SU-DHL-6 (cell line): ENCODE data around the gene HLA-DPB1.
A peak's percentile ranks its signal among the peaks of the same experiment; 100 is the strongest.

Source experiments
- H2AFZ ChIP-seq: fragments of 200-600 bp; sonication (generic); 2 replicates; pipeline ENCODE4 v1.6.1; 2014; ENCODE audit warnings: low read depth, mild to moderate bottlenecking, moderate library complexity, mixed read lengths, antibody characterized with exemption, low read length; ENCODE audit not compliant: severe bottlenecking
- H3F3A ChIP-seq: fragments of 200-600 bp; shearing (Covaris generic); 2 replicates; pipeline ENCODE4 v1.6.0; 2016; ENCODE audit warnings: antibody characterized with exemption, mild to moderate bottlenecking; ENCODE audit not compliant: insufficient read depth
- H3K27ac ChIP-seq: fragments of 200-600 bp; sonication (generic); 2 replicates; pipeline ENCODE4 v1.5.1; 2016; ENCODE audit warnings: low read depth, mild to moderate bottlenecking, low read length, moderate library complexity, mixed read lengths
- H3K27me3 ChIP-seq: fragments of 200-600 bp; sonication (generic), shearing (Covaris generic); 2 replicates; pipeline ENCODE4 v1.6.0; 2014; ENCODE audit warnings: mild to moderate bottlenecking, low read length
- H3K36me3 ChIP-seq: fragments of 200-600 bp; sonication (generic); 2 replicates; pipeline ENCODE4 v1.6.1; 2014; ENCODE audit warnings: mild to moderate bottlenecking, low read length, mixed read lengths
- H3K4me2 ChIP-seq: fragments of 300-600, 200-600 bp; shearing (Covaris generic), sonication (generic); 2 replicates; pipeline ENCODE4 v1.6.0; 2014; ENCODE audit warnings: low read length, low read depth, mild to moderate bottlenecking; ENCODE audit not compliant: poor library complexity, severe bottlenecking
- H3K4me3 ChIP-seq: fragments of 200-600 bp; sonication (generic); 2 replicates; pipeline ENCODE4 v1.5.1; 2014; ENCODE audit warnings: antibody characterized with exemption, low read length, mild to moderate bottlenecking, mixed read lengths; ENCODE audit not compliant: insufficient read depth, poor library complexity, severe bottlenecking
- H3K79me2 ChIP-seq: fragments of 200-600 bp; sonication (generic); 2 replicates; pipeline ENCODE4 v1.6.1; 2014; ENCODE audit warnings: mild to moderate bottlenecking, low read length, moderate library complexity; ENCODE audit not compliant: insufficient read depth
- H3K9ac ChIP-seq: fragments of 200-600 bp; sonication (generic); 2 replicates; pipeline ENCODE4 v1.7.0; 2014; ENCODE audit warnings: mild to moderate bottlenecking, low read length
- H3K9me2 ChIP-seq: fragments of 200-600 bp; sonication (generic); replicated peaks from 2 replicates; pipeline ENCODE4 v1.6.1; 2014; ENCODE audit warnings: low read length; ENCODE audit not compliant: insufficient read depth
- H3K9me3 ChIP-seq: fragments of 200-600 bp; sonication (generic); 2 replicates; pipeline ENCODE4 v1.6.1; 2014; ENCODE audit warnings: low read length, mixed read lengths; ENCODE audit not compliant: insufficient read depth
- H4K20me1 ChIP-seq: fragments of 200-600 bp; sonication (generic); 2 replicates; pipeline ENCODE4 v1.6.1; 2014; ENCODE audit warnings: low read depth, mild to moderate bottlenecking, antibody characterized with exemption, low read length, moderate library complexity, mixed read lengths
- EZH2phosphoT487 ChIP-seq: fragments of 200-600 bp; sonication (generic), shearing (Covaris generic); conservative IDR thresholded peaks from 2 replicates; pipeline ENCODE4 v1.6.1; 2018; ENCODE audit warnings: mild to moderate bottlenecking, antibody characterized with exemption, low read length, moderate library complexity, mixed read lengths
- TF ChIP-seq, protein P1 (sequence below): fragments of 200-600 bp; sonication (generic); IDR thresholded peaks from one replicate; pipeline ENCODE4 v1.5.1; 2017; ENCODE audit warnings: antibody characterized with exemption, mild to moderate bottlenecking, low read length, moderate library complexity; ENCODE audit not compliant: insufficient read depth, poor library complexity, severe bottlenecking

HLA-DPB1 gene

DNA sequence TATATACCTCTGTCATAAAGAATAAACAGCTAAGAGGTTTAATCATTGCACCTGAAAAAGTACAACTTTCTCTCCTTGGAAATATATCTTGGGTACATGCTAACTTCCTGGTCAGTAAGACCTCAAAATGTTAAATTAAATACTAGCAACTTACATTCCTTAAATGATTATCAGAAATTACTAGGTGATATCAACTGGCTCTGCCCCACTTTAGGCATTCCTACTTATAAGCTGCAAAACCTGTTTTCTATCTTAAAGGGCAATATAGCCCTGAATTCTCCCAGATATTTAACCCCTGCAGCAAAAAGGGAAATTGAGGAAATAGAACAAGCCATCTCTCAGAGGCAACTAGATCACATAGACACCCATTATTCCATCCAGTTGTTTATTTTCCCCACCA lies 23.2 kb upstream of the HLA-DPB1 start:
- Histone ChIP-seq H3K79me2 (no peaks in the 10 kb centered on the region), H3K36me3 (no peaks in the 10 kb centered on the region), H3K27me3 (no peaks in the 10 kb centered on the region), H3K9me2 (no peaks in the 10 kb centered on the region), H3K4me2 (no peak overlapping the region), H3K9ac (no peak overlapping the region), H3K4me3 (no peak overlapping the region), H4K20me1 (no peaks in the 10 kb centered on the region), H3K9me3 (0 out of 2 replicates have a peak, but pooled peaks cover 5% of the 10 kb centered on the region), H2AFZ (no peak overlapping the region), H3F3A (no peaks in the 10 kb centered on the region), H3K27ac (no peak overlapping the region)
- TF ChIP-seq, protein P1, sequence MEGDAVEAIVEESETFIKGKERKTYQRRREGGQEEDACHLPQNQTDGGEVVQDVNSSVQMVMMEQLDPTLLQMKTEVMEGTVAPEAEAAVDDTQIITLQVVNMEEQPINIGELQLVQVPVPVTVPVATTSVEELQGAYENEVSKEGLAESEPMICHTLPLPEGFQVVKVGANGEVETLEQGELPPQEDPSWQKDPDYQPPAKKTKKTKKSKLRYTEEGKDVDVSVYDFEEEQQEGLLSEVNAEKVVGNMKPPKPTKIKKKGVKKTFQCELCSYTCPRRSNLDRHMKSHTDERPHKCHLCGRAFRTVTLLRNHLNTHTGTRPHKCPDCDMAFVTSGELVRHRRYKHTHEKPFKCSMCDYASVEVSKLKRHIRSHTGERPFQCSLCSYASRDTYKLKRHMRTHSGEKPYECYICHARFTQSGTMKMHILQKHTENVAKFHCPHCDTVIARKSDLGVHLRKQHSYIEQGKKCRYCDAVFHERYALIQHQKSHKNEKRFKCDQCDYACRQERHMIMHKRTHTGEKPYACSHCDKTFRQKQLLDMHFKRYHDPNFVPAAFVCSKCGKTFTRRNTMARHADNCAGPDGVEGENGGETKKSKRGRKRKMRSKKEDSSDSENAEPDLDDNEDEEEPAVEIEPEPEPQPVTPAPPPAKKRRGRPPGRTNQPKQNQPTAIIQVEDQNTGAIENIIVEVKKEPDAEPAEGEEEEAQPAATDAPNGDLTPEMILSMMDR, result no peak

DNA sequence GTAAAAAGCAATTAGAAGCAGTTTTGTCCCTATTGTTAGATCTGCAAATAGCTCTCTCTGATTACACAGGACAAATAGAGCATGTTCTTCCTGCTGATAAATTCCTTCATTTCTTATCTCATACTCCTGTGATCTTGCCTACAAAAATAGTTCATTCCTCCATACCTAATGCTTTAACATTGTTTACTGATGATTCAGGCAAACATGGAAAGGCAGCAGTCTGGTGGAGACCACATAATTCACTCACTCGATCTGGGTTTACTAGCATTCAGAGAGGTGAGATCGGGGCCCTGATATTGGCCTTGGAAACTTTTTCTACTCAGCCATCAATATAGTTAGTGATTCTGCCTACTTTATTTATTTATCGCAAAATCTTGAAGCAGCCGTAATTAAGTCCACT lies 22.6 kb upstream of the HLA-DPB1 start:
- H3K4me2 ChIP-seq, result no peak overlapping the region
- no peak overlapping the region for H3K27ac ChIP-seq
- TF ChIP-seq EZH2phosphoT487, result no peak
- TF ChIP-seq, protein P1, result no peak
- H3K9me2 ChIP-seq, result no peaks in the 10 kb centered on the region
- H3K79me2 ChIP-seq, result no peaks in the 10 kb centered on the region
- no peaks in the 10 kb centered on the region for H3F3A ChIP-seq
- no peaks in the 10 kb centered on the region for H3K27me3 ChIP-seq
- H3K9ac ChIP-seq, result no peak overlapping the region
- no peak overlapping the region for H2AFZ ChIP-seq
- 0 out of 2 replicates have a peak, but pooled peaks cover 5% of the 10 kb centered on the region for H3K9me3 ChIP-seq
- H3K4me3 ChIP-seq, result no peak overlapping the region
- H4K20me1 ChIP-seq, result no peaks in the 10 kb centered on the region
- H3K36me3 ChIP-seq, result no peaks in the 10 kb centered on the region

DNA sequence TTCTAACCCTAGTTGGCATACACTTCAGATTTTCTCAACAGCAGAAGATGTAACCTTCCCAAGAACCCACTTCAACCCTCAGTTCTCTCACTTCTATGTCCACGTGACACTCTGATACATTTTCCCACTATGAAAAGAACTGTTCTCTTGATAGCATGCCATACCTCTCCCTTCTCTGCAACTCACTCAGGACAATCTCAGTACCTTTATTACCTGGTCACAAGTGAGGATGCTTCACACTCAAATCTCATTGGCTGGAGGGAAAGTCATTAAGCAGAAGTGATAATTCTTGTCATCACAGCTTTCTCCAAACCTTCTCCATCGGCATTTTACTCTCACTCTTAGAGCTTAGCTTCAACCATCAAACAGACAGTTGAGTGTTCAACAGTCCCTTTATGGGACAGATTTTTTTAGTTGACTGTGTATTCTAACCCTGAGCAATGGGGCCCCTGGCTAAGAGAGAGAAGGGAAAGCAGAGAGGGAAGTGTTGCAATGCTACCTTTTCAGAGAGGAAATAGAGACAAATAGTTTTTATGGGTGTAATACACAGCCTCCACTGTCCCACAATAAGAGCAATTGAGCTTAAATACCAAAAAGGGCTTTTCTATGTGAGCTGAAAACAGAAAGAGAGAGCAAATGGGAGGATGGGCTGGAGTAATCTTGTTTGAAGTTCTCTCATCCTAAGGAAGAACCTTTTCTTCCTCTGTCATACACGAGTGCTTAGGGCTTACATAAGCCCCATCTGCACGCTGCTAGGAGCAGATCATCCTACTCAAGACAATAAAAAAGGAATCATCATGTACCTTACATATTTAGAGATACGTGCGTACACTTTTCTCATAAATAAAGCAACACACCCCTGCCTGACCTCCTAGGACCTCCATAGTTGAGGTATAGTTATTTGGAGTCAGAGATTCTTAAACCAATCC lies 18.3 kb upstream of the HLA-DPB1 start:
- Histone ChIP-seq H4K20me1 (no peaks in the 10 kb centered on the region), H3K79me2 (no peaks in the 10 kb centered on the region), H3K4me3 (no peak overlapping the region), H3K27ac (no peak overlapping the region), H3K9me3 (peaks cover 11% of the 10 kb centered on the region; the same call in 1 of the 2 replicates), H3K4me2 (peak overlapping the region; percentile 1), H3K9ac (no peak overlapping the region), H3F3A (peaks cover 15% of the 10 kb centered on the region), H3K27me3 (no peaks in the 10 kb centered on the region), H3K9me2 (no peaks in the 10 kb centered on the region), H2AFZ (peak overlapping the region; percentile 60), H3K36me3 (peaks cover 11% of the 10 kb centered on the region)
- TF ChIP-seq, protein P1, result no peak
- no peak for TF ChIP-seq EZH2phosphoT487
